A673 (cell line): ENCODE results near the gene RNF213. TPM values are rescaled to one million over a fixed set of nuclear protein-coding genes. Genes with fewer than 3 reads are reported as not detected.

Source experiments
- BruUV-seq: library from RNA; stranded (reverse); fragments of 400-500 nt; replicated peaks from 2 replicates; lab custom pipeline; 2021; lab: Mats Ljungman, UMichigan
- CTCF ChIA-PET: fragments of 300-600 bp; sonication (Branson Sonifier 250); formaldehyde crosslinking; loops from one replicate; lab custom pipeline; 2022; ENCODE audit warnings: antibody characterized with exemption; lab: Charles Lee
- POLR2A ChIA-PET: fragments of 300-600 bp; sonication (Branson Sonifier 250); formaldehyde crosslinking; loops from one replicate; lab custom pipeline; 2022; ENCODE audit warnings: antibody characterized with exemption; ENCODE audit not compliant: low non-redundant PET; lab: Charles Lee
- DNase-seq: peaks from one replicate; pipeline ENCODE4 v3.0.0-alpha.2; 2015; ENCODE audit warnings: low spot score
- H3K27ac ChIP-seq: fragments of 200-600 bp; sonication (generic); 2 replicates; pipeline ENCODE4 v1.5.1; 2016; ENCODE audit warnings: mixed run types, low read depth, mild to moderate bottlenecking, mixed read lengths, antibody characterized with exemption, low read length; ENCODE audit not compliant: poor library complexity, severe bottlenecking
- H3K27me3 ChIP-seq: fragments of 200-600 bp; sonication (generic); replicated peaks from 2 replicates; pipeline ENCODE4 v1.6.1; 2017; ENCODE audit warnings: mixed run types, low read depth, mild to moderate bottlenecking, mixed read lengths, antibody characterized with exemption, low read length; ENCODE audit not compliant: insufficient read depth, poor library complexity
- H3K36me3 ChIP-seq: fragments of 200-600 bp; sonication (generic); 2 replicates; pipeline ENCODE4 v1.6.1; 2016; ENCODE audit warnings: mixed run types, mild to moderate bottlenecking, mixed read lengths, antibody characterized with exemption, low read length; ENCODE audit not compliant: insufficient read depth, poor library complexity, severe bottlenecking
- H3K4me1 ChIP-seq: fragments of 200-600 bp; sonication (generic); 2 replicates; pipeline ENCODE4 v1.6.1; 2017; ENCODE audit warnings: mixed run types, mild to moderate bottlenecking, mixed read lengths, antibody characterized with exemption, low read length; ENCODE audit not compliant: insufficient read depth, poor library complexity, severe bottlenecking
- H3K4me3 ChIP-seq: fragments of 200-600 bp; sonication (generic); 2 replicates; pipeline ENCODE4 v1.5.1; 2016; ENCODE audit warnings: low read depth, mixed run types, mild to moderate bottlenecking, mixed read lengths, low read length; ENCODE audit not compliant: poor library complexity, severe bottlenecking
- H3K9me3 ChIP-seq: fragments of 200-600 bp; sonication (generic); 2 replicates; pipeline ENCODE4 v1.6.1; 2016; ENCODE audit warnings: mixed run types, low read depth, mild to moderate bottlenecking, mixed read lengths, antibody characterized with exemption, low read length; ENCODE audit not compliant: poor library complexity, severe bottlenecking
- EZH2 ChIP-seq: fragments of 200-600 bp; sonication (generic); IDR thresholded peaks from 2 replicates; pipeline ENCODE4 v1.6.1; 2017; ENCODE audit warnings: borderline replicate concordance, low read depth, mild to moderate bottlenecking, mixed read lengths, antibody characterized with exemption, low read length; ENCODE audit not compliant: poor library complexity, severe bottlenecking
- intact Hi-C: fragments of 100-400 bp; cut with micrococcal nuclease; formaldehyde crosslinking; loops from one replicate; pipeline ENCODE4 v1.10.0; 2022; ENCODE audit not compliant: unreplicated experiment
- total RNA-seq: library from RNA; stranded (reverse); gene quantifications from 2 replicates; pipeline ENCODE4 v1.2.3, GENCODE V29; 2021
- TF ChIP-seq, protein P1 (sequence below): fragments of 300-800, 200-600 bp; sonication (generic); conservative IDR thresholded peaks from 2 replicates; pipeline ENCODE4 v1.5.1; 2017; ENCODE audit warnings: low read depth, mild to moderate bottlenecking, antibody characterized with exemption, low read length, moderate library complexity, mixed read lengths

RNF213 gene
- total RNA-seq, 1 experiment from 2014 or later: 78.0 TPM

DNA sequence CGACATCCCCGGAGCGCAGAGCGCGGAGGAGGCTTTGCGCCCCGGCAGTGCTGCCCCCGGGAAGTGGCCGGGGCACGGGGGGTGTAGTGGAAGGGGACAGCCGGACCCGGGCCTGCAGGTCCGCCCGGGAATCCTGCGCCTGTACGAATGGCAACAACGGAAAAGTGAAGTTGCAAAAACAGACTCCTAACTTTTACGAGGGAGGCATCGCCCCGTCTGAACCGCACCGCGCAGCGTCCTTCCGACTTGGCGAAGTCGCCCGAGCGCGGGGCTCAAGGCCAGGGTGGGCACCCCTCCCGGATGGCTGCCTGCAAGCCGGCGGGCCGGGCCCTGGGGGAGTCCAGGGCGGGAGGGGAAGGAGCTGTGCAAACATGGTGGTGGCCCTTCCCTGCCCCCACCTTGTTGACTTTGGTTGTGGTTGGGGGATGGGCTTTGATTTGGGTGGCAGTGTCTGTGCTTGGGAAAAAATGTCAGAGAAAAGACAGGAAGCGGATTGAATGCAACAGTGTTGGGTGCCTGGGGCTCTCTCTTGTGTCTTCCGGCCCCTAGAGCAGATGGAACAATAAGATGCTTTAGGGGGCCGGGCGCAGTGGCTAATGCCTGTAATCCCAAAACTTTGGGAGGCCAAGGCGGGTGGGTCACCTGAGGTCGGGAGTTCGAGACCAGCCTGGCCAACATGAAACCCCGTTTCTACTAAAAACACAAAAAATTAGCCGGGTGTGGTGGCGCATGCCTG lies 675 bp downstream of the RNF213 start:
- Histone ChIP-seq H3K4me1 (peaks cover 20% of the 10 kb centered on the region), H3K27me3 (no peaks in the 10 kb centered on the region), H3K36me3 (peaks cover 7% of the 10 kb centered on the region), H3K9me3 (no peaks in the 10 kb centered on the region), H3K4me3 (peak overlapping the region; percentile 98), H3K27ac (peak overlapping the region; percentile 89)
- ChIA-PET POLR2A (no interaction called here), CTCF (no interaction called here)
- intact Hi-C loops: no loop called here
- BruUV-seq: no TSS peak
- DNase-seq: peak; percentile 92
- TF ChIP-seq, protein P1, sequence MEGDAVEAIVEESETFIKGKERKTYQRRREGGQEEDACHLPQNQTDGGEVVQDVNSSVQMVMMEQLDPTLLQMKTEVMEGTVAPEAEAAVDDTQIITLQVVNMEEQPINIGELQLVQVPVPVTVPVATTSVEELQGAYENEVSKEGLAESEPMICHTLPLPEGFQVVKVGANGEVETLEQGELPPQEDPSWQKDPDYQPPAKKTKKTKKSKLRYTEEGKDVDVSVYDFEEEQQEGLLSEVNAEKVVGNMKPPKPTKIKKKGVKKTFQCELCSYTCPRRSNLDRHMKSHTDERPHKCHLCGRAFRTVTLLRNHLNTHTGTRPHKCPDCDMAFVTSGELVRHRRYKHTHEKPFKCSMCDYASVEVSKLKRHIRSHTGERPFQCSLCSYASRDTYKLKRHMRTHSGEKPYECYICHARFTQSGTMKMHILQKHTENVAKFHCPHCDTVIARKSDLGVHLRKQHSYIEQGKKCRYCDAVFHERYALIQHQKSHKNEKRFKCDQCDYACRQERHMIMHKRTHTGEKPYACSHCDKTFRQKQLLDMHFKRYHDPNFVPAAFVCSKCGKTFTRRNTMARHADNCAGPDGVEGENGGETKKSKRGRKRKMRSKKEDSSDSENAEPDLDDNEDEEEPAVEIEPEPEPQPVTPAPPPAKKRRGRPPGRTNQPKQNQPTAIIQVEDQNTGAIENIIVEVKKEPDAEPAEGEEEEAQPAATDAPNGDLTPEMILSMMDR: no peak
- no peak for TF ChIP-seq EZH2

DNA sequence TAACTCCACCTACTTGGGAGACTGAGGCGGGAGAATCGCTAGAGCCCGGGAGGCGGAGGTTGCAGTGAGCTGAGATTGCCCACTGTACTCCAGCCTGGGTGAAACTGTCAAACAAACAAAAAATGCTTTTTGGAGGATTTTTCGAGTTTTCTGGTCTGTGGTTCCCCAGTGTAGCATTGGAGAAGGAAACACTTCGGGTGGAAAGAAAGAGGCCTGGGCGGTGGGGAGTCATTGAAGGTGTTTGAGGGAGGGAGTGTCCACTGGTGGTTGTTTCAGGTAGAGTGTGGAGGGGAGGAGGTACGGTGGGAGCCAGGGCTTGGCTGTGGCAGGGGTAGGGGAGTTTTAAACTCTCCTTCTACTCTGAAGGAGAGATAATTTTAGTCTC lies 1.2 kb downstream of the RNF213 start:
- ChIA-PET CTCF (no interaction called here), POLR2A (no interaction called here)
- H3K4me3 ChIP-seq: peak overlapping the region; percentile 98
- H3K27me3 ChIP-seq: no peaks in the 10 kb centered on the region
- intact Hi-C loops: no loop called here
- H3K9me3 ChIP-seq: no peaks in the 10 kb centered on the region
- peak overlapping the region; percentile 89 for H3K27ac ChIP-seq
- peaks cover 20% of the 10 kb centered on the region for H3K4me1 ChIP-seq
- peaks cover 7% of the 10 kb centered on the region for H3K36me3 ChIP-seq
- DNase-seq: no peak
- no TSS peak for BruUV-seq
- TF ChIP-seq EZH2: no peak
- TF ChIP-seq, protein P1: no peak

DNA sequence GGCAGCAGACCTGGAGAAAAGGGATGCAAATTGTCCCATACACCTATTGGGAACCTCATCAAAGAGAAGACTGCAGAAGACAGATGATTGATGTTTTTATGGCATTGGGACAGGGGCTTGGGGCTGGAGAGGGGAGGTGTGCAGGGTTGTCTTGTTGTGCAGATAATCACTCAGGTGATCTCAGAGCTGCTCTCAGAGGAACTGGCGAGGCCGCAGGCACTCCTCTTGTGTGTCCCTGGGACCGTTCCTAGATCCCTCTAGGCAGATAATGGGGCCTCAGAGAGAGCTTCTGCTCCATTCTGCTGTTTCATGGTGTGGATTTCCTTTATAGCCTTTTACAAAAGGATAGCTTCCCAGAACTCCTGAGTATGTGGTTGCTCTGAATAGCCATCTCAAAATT lies 1.6 kb downstream of the RNF213 start:
- no peaks in the 10 kb centered on the region for H3K27me3 ChIP-seq
- DNase-seq: no peak
- peak overlapping the region; percentile 98 for H3K4me3 ChIP-seq
- ChIA-PET POLR2A (no interaction called here), CTCF (interaction anchor here (0.6 kb wide), 1 partner anchor 130 kb away, joined by 5 read pairs; no protein-coding TSS in a partner anchor)
- H3K4me1 ChIP-seq: peaks cover 20% of the 10 kb centered on the region
- no peaks in the 10 kb centered on the region for H3K9me3 ChIP-seq
- TF ChIP-seq EZH2: no peak
- TF ChIP-seq, protein P1: no peak
- no TSS peak for BruUV-seq
- peak overlapping the region; percentile 89 for H3K27ac ChIP-seq
- H3K36me3 ChIP-seq: peaks cover 7% of the 10 kb centered on the region
- intact Hi-C loops: no loop called here
